T-cell (primary cell): ENCODE measurements around the gene ALPP. TPM values are rescaled to one million over a fixed set of nuclear protein-coding genes. Genes with fewer than 3 reads are reported as not detected.

Source experiments
- ATAC-seq, 4 experiments: fragments of 200-7000 bp in 3 of 4; fragments of 150-1000 bp in 1 of 4; cut with Tn5 transposase; replicated peaks in 1 of 4; 1 replicate in 3 of 4; 2 replicates in 1 of 4; pipeline ENCODE4 v1.10.0; 2021; ENCODE audit warnings: moderate library complexity in 3 of 4, mild to moderate bottlenecking in 2 of 4, moderate number of reproducible peaks in 1 of 4
- CTCF ChIA-PET, 2 donors: fragments of 300-600 bp; sonication (Branson Sonifier 250); formaldehyde crosslinking; loops; one replicate each; lab custom pipeline; 2022; ENCODE audit warnings: antibody characterized with exemption in 2 of 2; lab: Charles Lee
- POLR2A ChIA-PET, 2 donors: fragments of 300-600 bp; sonication (Branson Sonifier 250); formaldehyde crosslinking; loops; one replicate each; lab custom pipeline; 2022; ENCODE audit warnings: antibody characterized with exemption in 2 of 2; lab: Charles Lee
- DNase-seq, 35 experiments: peaks; one replicate each; pipeline versions ENCODE4 v3.0.0 to v3.0.0-alpha.2; 2013 to 2023
- H3K27ac ChIP-seq: one replicate; pipeline ENCODE4 v1.5.1; 2013; ENCODE audit warnings: low read length
- H3K27me3 ChIP-seq, 2 experiments: replicated peaks in 1 of 2; 1 replicate in 1 of 2; 2 replicates in 1 of 2; pipeline versions ENCODE4 v1.6.1 to v1.7.0; 2013; ENCODE audit warnings: low read length in 1 of 2, mixed read lengths in 1 of 2; ENCODE audit not compliant: control insufficient read depth in 2 of 2, insufficient read depth in 2 of 2; ENCODE audit errors: extremely low read depth in 1 of 2
- H3K36me3 ChIP-seq, 2 donors: 1 replicate in 1 of 2; 2 replicates in 1 of 2; pipeline versions ENCODE4 v1.6.1 to v1.7.0; 2013; ENCODE audit warnings: low read length in 1 of 2; ENCODE audit not compliant: control insufficient read depth in 2 of 2, insufficient read depth in 1 of 2; ENCODE audit errors: extremely low read depth in 1 of 2
- H3K4me1 ChIP-seq, 2 experiments: 1 replicate in 1 of 2; 2 replicates in 1 of 2; pipeline versions ENCODE4 v1.6.1 to v1.7.0; 2013; ENCODE audit warnings: low read length in 2 of 2, mixed read lengths in 1 of 2; ENCODE audit not compliant: insufficient read depth in 2 of 2, control insufficient read depth in 1 of 2; ENCODE audit errors: extremely low read depth in 1 of 2
- H3K4me3 ChIP-seq, 2 donors: 1 replicate in 1 of 2; 2 replicates in 1 of 2; pipeline versions ENCODE4 v1.5.1 to v1.7.0; 2013; ENCODE audit warnings: mild to moderate bottlenecking in 2 of 2, low read length in 1 of 2, moderate library complexity in 1 of 2; ENCODE audit not compliant: control insufficient read depth in 1 of 2; ENCODE audit errors: extremely low read depth in 1 of 2
- H3K9me3 ChIP-seq: 2 replicates; pipeline ENCODE4 v1.7.0; 2013
- H3K27ac Mint-ChIP-seq, 2 donors: one replicate each; pipeline ENCODE4 v1.8.0; 2020 to 2021; ENCODE audit warnings: mild to moderate bottlenecking in 2 of 2, mixed read lengths in 2 of 2
- H3K27me3 Mint-ChIP-seq, 2 donors: one replicate each; pipeline ENCODE4 v1.8.0; 2021 to 2022; ENCODE audit warnings: mixed read lengths in 2 of 2
- H3K36me3 Mint-ChIP-seq: one replicate; pipeline ENCODE4 v1.8.0; 2021; ENCODE audit warnings: mixed read lengths
- H3K4me1 Mint-ChIP-seq, 3 donors: one replicate each; pipeline ENCODE4 v1.8.0; 2020 to 2022; ENCODE audit warnings: mixed read lengths in 3 of 3, mild to moderate bottlenecking in 1 of 3
- H3K4me3 Mint-ChIP-seq, 3 donors: one replicate each; pipeline ENCODE4 v1.8.0; 2020 to 2022; ENCODE audit warnings: mild to moderate bottlenecking in 3 of 3, mixed read lengths in 3 of 3, moderate library complexity in 3 of 3
- H3K9me3 Mint-ChIP-seq, 3 donors: one replicate each; pipeline ENCODE4 v1.8.0; 2020 to 2022; ENCODE audit warnings: mixed read lengths in 3 of 3
- WGBS: methylation state at CpG from one replicate; pipeline ENCODE4 v1.1.5; 2013; ENCODE audit warnings: missing lambda C conversion rate; ENCODE audit not compliant: insufficient coverage; 5-methylcytosine and 5-hydroxymethylcytosine counted together
- total RNA-seq, 35 experiments: library from RNA in 6 of 35; stranded (reverse) in 6 of 35; fragments of 120-200 nt in 1 of 35; gene quantifications; one replicate each; pipeline versions ENCODE4 v1.2.1 to v1.2.4 and lab custom pipeline; 2013 to 2026

ALPP gene
- total RNA-seq, 5 donors from 2014 or later (not counting 1 experiment from before 2014, with no cell fraction given) = 0.16 TPM; not detected in 4

GRCh38 chr2:232372231-232373208, 6.0 kb upstream of the ALPP start:
- Mint-ChIP-seq H3K27ac (no peak overlapping the region), H3K36me3 (no peaks in the 10 kb centered on the region)

GRCh38 chr2:232374356-232374755, 4.2 kb upstream of the ALPP start:
- H3K27me3 Mint-ChIP-seq = no peaks in the 10 kb centered on the region
- DNase-seq = no peak
- CTCF ChIA-PET = no interaction called here
- POLR2A ChIA-PET = no interaction called here
- Histone ChIP-seq H3K27me3 (peaks cover 0 to 12% of the 10 kb centered on the region in 2 experiments), H3K4me1 (no peaks in the 10 kb centered on the region), H3K27ac (no peak overlapping the region), H3K36me3 (no peaks in the 10 kb centered on the region), H3K9me3 (no peaks in the 10 kb centered on the region), H3K4me3 (no peak overlapping the region)
- no peaks in the 10 kb centered on the region for H3K36me3 Mint-ChIP-seq
- no peak overlapping the region for H3K4me3 Mint-ChIP-seq
- peaks cover 0 to 3% (median 0%) of the 10 kb centered on the region in 3 donors for H3K4me1 Mint-ChIP-seq
- no peak for ATAC-seq
- no peaks in the 10 kb centered on the region for H3K9me3 Mint-ChIP-seq
- H3K27ac Mint-ChIP-seq = no peak overlapping the region
- no CpG with 5 or more reads among the region's 1 CpG for WGBS

More at GRCh38 chr2:232372231-232373208, 6.0 kb upstream of the ALPP start:
- Mint-ChIP-seq H3K4me3 (no peak overlapping the region), H3K27me3 (no peaks in the 10 kb centered on the region), H3K9me3 (no peaks in the 10 kb centered on the region), H3K4me1 (peaks cover 0 to 4% (median 0%) of the 10 kb centered on the region in 3 donors)
- no peak overlapping the region for H3K27ac ChIP-seq
- 90% methylated on average over 10 of the region's 18 CpGs for WGBS
- H3K36me3 ChIP-seq = no peaks in the 10 kb centered on the region
- CTCF ChIA-PET = no interaction called here
- DNase-seq (no peak), ATAC-seq (no peak)
- no peaks in the 10 kb centered on the region for H3K4me1 ChIP-seq
- no peak overlapping the region for H3K4me3 ChIP-seq
- H3K9me3 ChIP-seq = no peaks in the 10 kb centered on the region
- H3K27me3 ChIP-seq = peaks cover 0 to 7% of the 10 kb centered on the region in 2 experiments
- POLR2A ChIA-PET = no interaction called here

DNA sequence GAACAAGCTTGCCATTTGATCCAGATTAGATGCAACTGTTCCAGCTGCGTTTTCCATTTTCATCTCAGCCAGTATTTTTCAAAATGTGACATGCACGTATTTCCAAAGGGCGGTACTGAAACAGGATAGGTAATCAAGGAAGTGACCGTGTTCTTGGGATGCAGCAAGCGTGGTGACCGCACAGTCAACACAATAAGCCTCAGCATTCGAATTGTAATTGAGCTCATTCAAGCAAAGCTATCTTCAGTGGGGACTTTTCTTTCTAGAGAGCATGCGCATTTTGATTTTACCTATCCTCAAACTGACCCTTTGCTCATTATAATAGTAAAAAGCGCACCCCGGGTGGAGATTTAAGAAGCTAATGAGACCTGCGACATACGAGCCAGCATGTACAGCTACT, 3.4 kb upstream of the ALPP start:
- Mint-ChIP-seq H3K4me3 (no peak overlapping the region), H3K4me1 (no peaks in the 10 kb centered on the region), H3K27me3 (no peaks in the 10 kb centered on the region), H3K9me3 (no peaks in the 10 kb centered on the region), H3K36me3 (no peaks in the 10 kb centered on the region), H3K27ac (no peak overlapping the region)
- WGBS = 90% methylated on average over 9 of the region's 12 CpGs
- no peak overlapping the region for H3K4me3 ChIP-seq
- CTCF ChIA-PET = no interaction called here
- H3K36me3 ChIP-seq = no peaks in the 10 kb centered on the region
- H3K9me3 ChIP-seq = no peaks in the 10 kb centered on the region
- H3K27ac ChIP-seq = no peak overlapping the region
- no peak for DNase-seq
- peaks cover 0 to 19% of the 10 kb centered on the region in 2 experiments for H3K27me3 ChIP-seq
- POLR2A ChIA-PET = no interaction called here
- ATAC-seq = no peak
- H3K4me1 ChIP-seq = no peaks in the 10 kb centered on the region

GRCh38 chr2:232376260-232376659, 2.3 kb upstream of the ALPP start:
- Histone ChIP-seq H3K4me3 (no peak overlapping the region), H3K36me3 (no peaks in the 10 kb centered on the region), H3K27ac (no peak overlapping the region), H3K4me1 (peaks cover 0 to 2% of the 10 kb centered on the region in 2 experiments), H3K27me3 (peaks cover 0 to 25% of the 10 kb centered on the region in 2 experiments), H3K9me3 (no peaks in the 10 kb centered on the region)
- Mint-ChIP-seq H3K4me3 (no peak overlapping the region), H3K27me3 (no peaks in the 10 kb centered on the region), H3K36me3 (no peaks in the 10 kb centered on the region), H3K9me3 (no peaks in the 10 kb centered on the region), H3K27ac (no peak overlapping the region), H3K4me1 (no peaks in the 10 kb centered on the region)
- ChIA-PET POLR2A (no interaction called here), CTCF (no interaction called here)
- no peak for ATAC-seq
- WGBS = 67% methylated on average over 1 of the region's 4 CpGs
- no peak for DNase-seq

GRCh38 chr2:232376713-232377112, 1.8 kb upstream of the ALPP start:
- H3K4me3 ChIP-seq = no peak overlapping the region
- no peaks in the 10 kb centered on the region for H3K9me3 Mint-ChIP-seq
- H3K4me1 Mint-ChIP-seq = no peaks in the 10 kb centered on the region
- no peak overlapping the region for H3K4me3 Mint-ChIP-seq
- H3K36me3 ChIP-seq = no peaks in the 10 kb centered on the region
- H3K27ac ChIP-seq = no peak overlapping the region
- ChIA-PET CTCF (no interaction called here), POLR2A (no interaction called here)
- H3K27ac Mint-ChIP-seq = no peak overlapping the region
- ATAC-seq (no peak), DNase-seq (no peak)
- peaks cover 0 to 4% of the 10 kb centered on the region in 2 experiments for H3K4me1 ChIP-seq
- H3K27me3 ChIP-seq = peaks cover under 1 to 29% of the 10 kb centered on the region in 2 experiments
- H3K9me3 ChIP-seq = no peaks in the 10 kb centered on the region
- H3K36me3 Mint-ChIP-seq = no peaks in the 10 kb centered on the region
- peaks cover 0 to 1% of the 10 kb centered on the region in 2 donors for H3K27me3 Mint-ChIP-seq
- WGBS = 71% methylated on average over 3 of the region's 7 CpGs

DNA sequence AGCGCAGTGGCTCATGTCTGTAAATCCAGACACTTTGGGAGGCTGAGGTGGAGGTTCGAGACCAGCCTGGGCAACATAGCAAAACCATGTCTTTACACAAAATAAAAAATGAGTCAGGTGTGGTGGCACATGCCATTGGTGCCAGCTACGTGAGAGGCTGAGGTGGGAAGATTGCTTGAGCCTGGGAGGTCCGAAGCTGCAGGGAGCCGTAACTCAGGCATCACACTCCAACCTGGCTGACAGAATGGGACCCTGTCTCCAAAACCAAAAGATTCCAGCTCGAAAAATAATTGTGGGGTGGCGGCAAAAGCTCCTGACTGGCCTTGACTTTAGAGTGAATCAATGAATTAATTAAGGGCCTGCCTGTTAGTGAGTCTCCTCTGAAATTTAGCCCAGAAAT, 1.2 kb upstream of the ALPP start:
- Histone ChIP-seq H3K4me3 (no peak overlapping the region), H3K27ac (no peak overlapping the region), H3K9me3 (no peaks in the 10 kb centered on the region), H3K36me3 (no peaks in the 10 kb centered on the region), H3K27me3 (peaks cover 2 to 35% of the 10 kb centered on the region in 2 experiments), H3K4me1 (peaks cover 0 to 5% of the 10 kb centered on the region in 2 experiments)
- ChIA-PET POLR2A (interaction anchor here in 1 of 2 donors (0.6 kb wide), 2 partner anchors 14 to 642 kb away, joined by 3 to 6 read pairs; no protein-coding TSS in a partner anchor), CTCF (interaction anchor here in 1 of 2 donors (0.6 kb wide), 1 partner anchor 547 kb away, joined by 3 read pairs; no protein-coding TSS in a partner anchor)
- no peaks in the 10 kb centered on the region for H3K36me3 Mint-ChIP-seq
- no peaks in the 10 kb centered on the region for H3K4me1 Mint-ChIP-seq
- DNase-seq = no peak
- ATAC-seq = no peak
- H3K4me3 Mint-ChIP-seq = no peak overlapping the region
- H3K27me3 Mint-ChIP-seq = peaks cover 0 to 7% of the 10 kb centered on the region in 2 donors
- no peak overlapping the region for H3K27ac Mint-ChIP-seq
- 95% methylated on average over 4 of the region's 7 CpGs for WGBS
- H3K9me3 Mint-ChIP-seq = no peaks in the 10 kb centered on the region
